Inflammatory macrophage treated with lipopolysaccharide for 4 hours (primary cell): ENCODE results near the gene BABAM1.
"Not testable (repeated sequence)": the region's sequence is repeated elsewhere in the genome, so short reads cannot be mapped to it uniquely, and the experiment has no call there.

Experiments used
- DNase-seq: peaks from one replicate; pipeline ENCODE4 v3.0.0-alpha.2; 2020

BABAM1 gene

GRCh38 chr19:17243830-17244617, 23.2 kb upstream of the BABAM1 start:
- no peak for DNase-seq

DNA sequence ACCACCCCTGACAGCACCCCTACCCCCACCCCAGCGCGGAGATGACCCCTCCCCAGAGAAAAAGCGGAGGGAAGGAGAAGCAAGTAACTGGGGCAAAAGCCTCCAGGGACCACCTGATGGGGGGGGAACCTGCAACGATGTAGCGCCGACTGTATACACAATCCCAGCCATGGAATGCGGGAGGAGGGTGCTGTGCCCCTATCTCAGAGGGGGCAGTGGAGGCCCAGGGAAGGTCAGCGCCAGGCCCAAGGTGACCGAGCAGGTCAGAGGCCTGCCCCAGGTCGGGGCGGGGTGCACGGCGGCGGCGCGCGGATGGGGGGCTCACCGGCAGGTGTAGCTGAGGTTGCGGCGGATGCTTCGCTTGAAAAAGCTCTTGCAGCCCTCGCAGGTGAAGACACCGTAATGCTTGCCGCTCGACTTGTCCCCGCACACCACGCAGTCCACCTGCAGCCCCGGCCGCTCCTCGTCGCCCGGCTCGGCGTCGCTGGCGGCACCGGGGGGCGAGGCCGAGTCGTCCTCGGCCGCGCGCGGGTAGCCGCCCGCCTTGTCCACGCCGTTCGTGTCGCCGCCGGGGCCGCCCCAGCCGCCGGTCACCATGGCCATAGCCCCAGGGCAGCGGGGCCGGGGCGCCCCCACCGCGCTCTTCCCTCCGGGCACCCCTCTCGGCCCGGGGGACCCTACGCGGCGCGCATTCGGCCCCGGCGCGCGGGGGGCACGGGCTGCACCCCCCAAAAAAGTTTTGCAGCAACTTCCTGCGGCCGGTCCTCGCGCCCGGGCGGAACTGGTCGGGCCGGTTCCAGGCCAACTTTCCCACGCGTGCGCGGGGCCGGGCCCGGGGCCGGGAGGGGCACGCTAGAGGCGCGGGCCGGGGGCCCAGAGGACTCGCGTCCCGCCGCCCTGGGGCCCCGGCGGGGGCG, 22.4 kb upstream of the BABAM1 start:
- DNase-seq = no peak

GRCh38 chr19:17245535-17245984, 21.7 kb upstream of the BABAM1 start, which contains the start of gene NR2F6:
NR2F6 (minus strand) TSS chr19:17245919; CDS start chr19:17245220, 699 bp downstream.
- no peak for DNase-seq

GRCh38 chr19:17246681-17247425, 20.4 kb upstream of the BABAM1 start:
- peak; percentile 64 for DNase-seq

- DNase-seq = no peak
These were observed 19.0 kb upstream of the BABAM1 start for GRCh38 chr19:17248011-17248776.

DNA sequence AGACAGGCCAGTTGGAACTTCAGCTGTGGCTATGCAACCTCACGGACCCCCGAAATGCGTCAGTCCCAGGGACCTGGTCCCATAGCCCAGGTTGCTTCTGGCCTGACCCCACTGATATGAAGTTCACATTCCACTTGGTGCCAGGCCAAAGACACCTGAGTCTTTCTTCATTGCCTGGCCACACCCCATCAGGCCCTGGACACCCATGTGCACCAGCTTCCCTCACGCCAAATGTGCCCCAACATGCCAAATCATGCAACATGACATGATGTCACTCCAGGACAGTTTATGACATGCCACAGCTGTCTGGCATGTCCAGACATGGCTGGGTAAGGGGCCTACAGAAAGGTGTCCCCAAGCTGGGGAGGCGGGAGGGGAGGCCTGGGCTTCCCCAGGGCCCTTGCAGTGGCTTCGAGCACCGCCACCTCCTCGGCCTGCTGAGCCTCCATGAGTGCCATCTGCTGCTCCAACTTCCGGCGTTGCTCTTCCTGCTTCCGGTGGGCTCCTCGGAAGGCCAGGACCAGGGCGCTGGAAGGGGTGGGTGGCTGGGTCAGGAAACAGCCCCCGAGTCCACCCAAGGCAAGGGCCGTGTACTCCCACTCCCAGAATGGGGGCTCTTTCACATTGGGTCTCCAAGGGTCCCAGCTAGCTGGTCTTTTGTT, 17.2 kb upstream of the BABAM1 start:
- no peak for DNase-seq

DNA sequence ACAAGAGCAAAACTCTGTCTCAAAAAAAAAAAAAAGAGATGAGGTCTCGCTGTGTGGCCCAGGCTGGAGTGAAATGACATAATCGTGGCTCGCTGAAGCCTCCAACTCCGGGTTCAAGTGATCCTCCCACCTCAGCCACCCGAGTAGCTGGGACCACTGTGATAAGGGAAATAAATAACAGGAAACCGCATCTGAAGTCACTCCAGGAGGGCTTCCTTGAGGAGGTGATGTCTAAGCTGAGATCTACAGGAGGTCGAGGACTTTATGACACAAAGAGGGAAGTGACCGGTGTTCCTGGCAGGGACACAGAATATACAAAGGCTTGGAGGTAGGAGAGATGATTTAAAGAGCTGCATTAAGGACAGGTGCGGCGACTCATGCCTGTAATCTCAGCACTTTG, 12.6 kb upstream of the BABAM1 start:
- no peak for DNase-seq

GRCh38 chr19:17255150-17255621, 12.1 kb upstream of the BABAM1 start:
- DNase-seq = no peak

DNA sequence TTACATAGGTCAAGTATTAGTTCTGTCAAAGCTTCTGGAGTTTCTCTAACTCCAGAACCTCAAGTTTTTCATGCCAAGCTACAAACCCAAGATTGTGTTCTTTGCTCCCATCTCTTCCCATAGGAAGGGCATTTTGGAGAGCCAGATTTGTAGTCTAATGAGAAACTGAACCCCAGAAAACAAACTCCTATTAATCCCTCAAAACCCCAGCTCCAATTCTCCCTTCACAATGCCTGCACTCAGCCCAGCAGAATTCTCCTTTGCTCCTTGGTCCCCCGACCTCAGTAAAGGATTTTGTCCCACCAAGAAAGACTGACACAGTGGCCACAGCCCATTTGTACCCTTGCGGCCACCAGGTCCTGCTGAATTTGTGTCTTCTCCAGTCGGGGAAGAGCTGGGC, 11.1 kb upstream of the BABAM1 start:
- no peak for DNase-seq

DNA sequence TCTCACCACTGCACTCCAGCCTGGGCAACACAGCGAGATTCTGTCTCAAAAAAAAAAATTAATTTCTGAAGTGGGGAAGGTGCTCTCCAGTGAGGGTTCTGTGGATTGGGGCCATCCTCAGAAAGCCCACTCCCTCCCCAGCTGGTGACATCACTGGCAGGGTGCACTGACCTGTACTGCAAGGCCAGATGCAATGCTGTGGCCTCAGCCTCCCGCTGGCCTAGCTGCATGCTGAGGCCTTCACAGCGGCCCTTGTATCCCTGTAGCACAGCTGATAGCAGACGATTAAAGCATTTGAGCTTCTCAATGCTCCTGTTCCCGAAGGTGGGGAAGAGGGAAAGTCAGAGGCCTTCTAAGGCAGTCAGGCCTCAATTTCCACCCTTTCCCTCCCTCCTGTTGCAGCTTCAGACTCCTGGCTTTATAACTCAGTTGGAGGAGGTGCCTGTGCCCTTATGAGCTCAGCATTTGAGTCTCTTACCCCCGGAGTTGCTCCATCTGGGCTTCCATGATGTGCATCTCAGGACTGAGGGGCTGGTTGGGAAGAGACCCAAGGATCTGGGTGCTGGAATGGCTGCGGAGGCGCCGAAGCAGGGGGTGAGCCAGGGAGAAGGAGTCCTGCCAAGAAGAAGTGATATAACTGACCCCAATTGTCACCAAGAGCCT, 8.0 kb upstream of the BABAM1 start:
- no peak for DNase-seq

DNA sequence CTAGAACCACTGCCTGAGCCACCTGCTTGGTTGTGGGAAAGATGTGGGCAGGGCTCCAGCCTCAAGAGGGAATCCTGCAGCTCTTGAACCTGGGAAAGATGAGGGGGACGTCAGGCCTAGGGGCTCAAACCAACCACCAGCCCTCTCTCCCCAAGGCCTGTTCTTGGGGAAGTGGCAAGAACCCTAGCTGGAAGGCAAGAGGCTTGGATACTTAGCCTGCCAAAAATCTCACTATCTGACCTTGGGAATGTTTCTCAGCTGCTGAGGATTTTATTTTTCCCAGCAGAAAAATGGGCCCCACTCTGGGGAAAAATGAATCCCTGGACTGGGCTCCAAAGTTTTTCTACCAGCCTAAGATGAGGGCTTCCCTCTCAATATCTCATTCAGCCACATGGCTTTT, 7.3 kb upstream of the BABAM1 start:
- no peak for DNase-seq

GRCh38 chr19:17260842-17261325, 6.4 kb upstream of the BABAM1 start:
- DNase-seq = peak; percentile 80

DNA sequence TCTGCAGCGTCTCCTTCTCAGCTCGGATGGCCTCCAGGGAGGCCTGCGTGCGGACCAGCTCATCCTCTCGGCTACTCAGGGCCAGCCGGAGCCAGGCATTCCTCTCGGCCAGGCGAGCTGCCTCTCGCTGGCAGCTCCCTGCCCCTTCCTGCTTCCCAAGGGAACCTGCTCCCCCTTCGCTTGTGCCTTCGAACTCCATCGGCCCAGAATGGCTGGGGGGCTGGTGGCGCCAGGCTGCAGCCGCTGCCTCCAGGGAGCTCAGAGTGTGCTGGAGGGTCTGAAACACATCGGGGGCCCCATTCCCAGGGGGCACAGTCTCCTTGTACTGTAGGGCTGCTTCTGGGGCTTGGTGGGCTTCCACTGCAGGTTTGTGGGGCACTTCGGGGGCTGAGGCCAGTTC, 4.7 kb upstream of the BABAM1 start:
- no peak for DNase-seq

DNA sequence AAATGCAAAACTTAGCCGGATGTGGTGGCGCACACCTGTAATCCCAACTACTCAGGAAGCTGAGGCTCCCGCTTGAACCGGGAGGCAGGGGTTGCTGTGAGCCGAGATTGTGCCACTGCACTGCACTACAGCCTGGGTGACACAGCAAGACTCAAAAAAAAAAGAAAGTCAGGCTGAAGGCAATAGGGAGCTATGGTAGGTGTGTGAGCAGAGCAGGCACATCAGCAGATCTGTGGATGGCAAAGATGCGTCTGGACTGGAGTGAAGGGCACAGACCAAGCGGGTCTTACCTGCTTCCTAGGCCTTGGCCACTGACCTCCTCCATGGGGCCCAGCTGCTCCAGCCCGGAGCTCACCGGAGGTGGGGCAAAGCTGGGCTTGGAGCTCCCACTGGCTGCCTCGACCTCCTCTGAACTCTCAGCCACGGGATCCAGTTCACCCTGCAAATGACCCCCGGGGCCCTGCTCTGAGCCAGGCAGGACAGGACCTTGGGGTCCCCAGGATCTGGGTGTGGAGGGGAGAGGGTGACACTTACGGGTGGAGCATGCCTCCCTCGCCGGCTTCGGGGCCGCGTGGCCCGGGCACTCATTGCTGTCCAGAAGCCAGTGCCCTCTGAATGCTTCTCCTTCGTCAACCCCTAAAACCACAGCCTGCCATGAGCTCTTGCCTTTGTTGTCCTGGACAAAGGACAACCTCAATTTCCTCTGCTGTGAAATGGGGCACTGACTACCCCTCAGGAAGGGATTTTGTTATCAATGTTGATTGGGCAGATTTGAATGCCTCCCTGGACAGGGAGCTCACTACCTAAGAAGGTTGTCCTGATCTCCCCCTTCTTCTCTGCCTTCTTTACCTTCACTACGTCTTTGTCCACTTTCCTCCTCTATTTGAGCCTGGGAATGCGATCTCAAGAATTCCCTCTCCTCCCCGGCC, 3.3 kb upstream of the BABAM1 start:
- no peak for DNase-seq

- DNase-seq = no peak
These were observed 2.6 kb upstream of the BABAM1 start, which contains the start of gene USHBP1 for GRCh38 chr19:17264641-17264979. USHBP1 (minus strand) TSS chr19:17264745; CDS start chr19:17264299, 446 bp downstream.

GRCh38 chr19:17266026-17266425, 1.2 kb upstream of the BABAM1 start:
- no peak for DNase-seq

- no peak for DNase-seq
These were observed 661 bp upstream of the BABAM1 start for GRCh38 chr19:17266589-17266974.

DNA sequence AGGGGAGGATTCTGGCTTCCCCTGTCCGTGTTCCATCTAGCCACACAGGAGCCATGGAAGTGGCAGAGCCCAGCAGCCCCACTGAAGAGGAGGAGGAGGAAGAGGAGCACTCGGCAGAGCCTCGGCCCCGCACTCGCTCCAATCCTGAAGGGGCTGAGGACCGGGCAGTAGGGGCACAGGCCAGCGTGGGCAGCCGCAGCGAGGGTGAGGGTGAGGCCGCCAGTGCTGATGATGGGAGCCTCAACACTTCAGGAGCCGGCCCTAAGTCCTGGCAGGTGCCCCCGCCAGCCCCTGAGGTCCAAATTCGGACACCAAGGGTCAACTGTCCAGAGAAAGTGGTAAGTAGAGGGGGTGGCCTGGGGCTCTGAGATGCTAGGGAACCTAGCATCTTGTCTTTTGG, 1.5 kb downstream of the BABAM1 start:
- no peak for DNase-seq

- not testable (repeated sequence) for DNase-seq
These were observed 7.6 kb downstream of the BABAM1 start for GRCh38 chr19:17274892-17275291.
